ENCODE data around the gene LTBP1. TPM values are rescaled to one million over a fixed set of nuclear protein-coding genes. Genes with fewer than 3 reads are reported as not detected.

LTBP1 gene
- total and polyA plus RNA-seq, 2 experiments from 2014 or later = 35.6 to 68.9 TPM

DNA sequence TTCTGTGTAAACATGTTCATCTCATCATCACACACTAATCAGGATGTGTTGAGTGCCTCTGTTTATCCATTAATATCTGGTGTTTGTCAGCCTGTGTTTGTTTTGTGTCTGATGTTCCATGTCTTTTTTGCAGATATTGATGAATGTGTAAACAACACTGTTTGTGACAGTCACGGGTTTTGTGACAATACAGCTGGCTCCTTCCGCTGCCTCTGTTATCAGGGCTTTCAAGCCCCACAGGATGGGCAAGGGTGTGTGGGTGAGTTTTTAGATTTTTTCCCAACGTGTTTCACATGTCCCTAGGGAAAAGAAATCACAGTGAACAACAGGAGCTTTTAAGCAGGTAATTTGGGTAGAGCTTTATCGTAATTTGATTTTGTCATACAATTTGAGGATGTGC, 396.0 kb downstream of the LTBP1 start:
- Histone ChIP-seq H3K9me3 (ENCODE audit: low read depth) (no peaks in the 10 kb centered on the region), H3K4me3 (no peak overlapping the region), H3K9me2 (replicated peaks; ENCODE audit: insufficient read depth) (no peaks in the 10 kb centered on the region), H4K20me1 (ENCODE audit: insufficient read depth, poor library complexity, severe bottlenecking) (no peaks in the 10 kb centered on the region), H3K79me2 (no peaks in the 10 kb centered on the region), H3K4me1 (ENCODE audit: insufficient read depth) (no peaks in the 10 kb centered on the region), H3K27me3 (no peaks in the 10 kb centered on the region), H2AFZ (no peak overlapping the region), H3K36me3 (replicated peaks; ENCODE audit: insufficient read depth, low read depth) (no peaks in the 10 kb centered on the region), H3K4me2 (no peak overlapping the region), H3K27ac (no peak overlapping the region)
- WGBS (ENCODE audit: low lambda C conversion rate, missing lambda C conversion rate) = 77% methylated on average over 4 of the region's 4 CpGs
- TF ChIP-seq, protein P1, sequence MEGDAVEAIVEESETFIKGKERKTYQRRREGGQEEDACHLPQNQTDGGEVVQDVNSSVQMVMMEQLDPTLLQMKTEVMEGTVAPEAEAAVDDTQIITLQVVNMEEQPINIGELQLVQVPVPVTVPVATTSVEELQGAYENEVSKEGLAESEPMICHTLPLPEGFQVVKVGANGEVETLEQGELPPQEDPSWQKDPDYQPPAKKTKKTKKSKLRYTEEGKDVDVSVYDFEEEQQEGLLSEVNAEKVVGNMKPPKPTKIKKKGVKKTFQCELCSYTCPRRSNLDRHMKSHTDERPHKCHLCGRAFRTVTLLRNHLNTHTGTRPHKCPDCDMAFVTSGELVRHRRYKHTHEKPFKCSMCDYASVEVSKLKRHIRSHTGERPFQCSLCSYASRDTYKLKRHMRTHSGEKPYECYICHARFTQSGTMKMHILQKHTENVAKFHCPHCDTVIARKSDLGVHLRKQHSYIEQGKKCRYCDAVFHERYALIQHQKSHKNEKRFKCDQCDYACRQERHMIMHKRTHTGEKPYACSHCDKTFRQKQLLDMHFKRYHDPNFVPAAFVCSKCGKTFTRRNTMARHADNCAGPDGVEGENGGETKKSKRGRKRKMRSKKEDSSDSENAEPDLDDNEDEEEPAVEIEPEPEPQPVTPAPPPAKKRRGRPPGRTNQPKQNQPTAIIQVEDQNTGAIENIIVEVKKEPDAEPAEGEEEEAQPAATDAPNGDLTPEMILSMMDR (IDR thresholded peaks at IDR 0.05; ENCODE audit: poor library complexity) = no peak
- TF ChIP-seq EZH2 (IDR thresholded peaks at IDR 0.05; ENCODE audit: borderline replicate concordance) = no peak
- TF ChIP-seq EZH2phosphoT487 (IDR thresholded peaks at IDR 0.05; ENCODE audit: low read depth, severe bottlenecking, unreplicated experiment) = no peak
- no peak for DNase-seq (ENCODE audit: low spot score)

GRCh38 chr2:33343387-33343895, 396.7 kb downstream of the LTBP1 start:
- no peaks in the 10 kb centered on the region for H3K79me2 ChIP-seq
- H3K9me2 ChIP-seq (replicated peaks; ENCODE audit: insufficient read depth) = no peaks in the 10 kb centered on the region
- H2AFZ ChIP-seq = no peak overlapping the region
- H4K20me1 ChIP-seq (ENCODE audit: insufficient read depth, poor library complexity, severe bottlenecking) = no peaks in the 10 kb centered on the region
- DNase-seq (ENCODE audit: low spot score) = no peak
- H3K27ac ChIP-seq = no peak overlapping the region
- H3K4me2 ChIP-seq = no peak overlapping the region
- H3K9me3 ChIP-seq (ENCODE audit: low read depth) = no peaks in the 10 kb centered on the region
- H3K27me3 ChIP-seq = no peaks in the 10 kb centered on the region
- H3K4me1 ChIP-seq (ENCODE audit: insufficient read depth) = no peaks in the 10 kb centered on the region
- WGBS (ENCODE audit: low lambda C conversion rate, missing lambda C conversion rate) = 95% methylated on average over 3 of the region's 3 CpGs
- TF ChIP-seq EZH2phosphoT487 (IDR thresholded peaks at IDR 0.05; ENCODE audit: low read depth, severe bottlenecking, unreplicated experiment) (no peak), EZH2 (IDR thresholded peaks at IDR 0.05; ENCODE audit: borderline replicate concordance) (no peak)
- TF ChIP-seq, protein P1 (IDR thresholded peaks at IDR 0.05; ENCODE audit: poor library complexity) = no peak
- H3K36me3 ChIP-seq (replicated peaks; ENCODE audit: insufficient read depth, low read depth) = no peaks in the 10 kb centered on the region
- no peak overlapping the region for H3K4me3 ChIP-seq

DNA sequence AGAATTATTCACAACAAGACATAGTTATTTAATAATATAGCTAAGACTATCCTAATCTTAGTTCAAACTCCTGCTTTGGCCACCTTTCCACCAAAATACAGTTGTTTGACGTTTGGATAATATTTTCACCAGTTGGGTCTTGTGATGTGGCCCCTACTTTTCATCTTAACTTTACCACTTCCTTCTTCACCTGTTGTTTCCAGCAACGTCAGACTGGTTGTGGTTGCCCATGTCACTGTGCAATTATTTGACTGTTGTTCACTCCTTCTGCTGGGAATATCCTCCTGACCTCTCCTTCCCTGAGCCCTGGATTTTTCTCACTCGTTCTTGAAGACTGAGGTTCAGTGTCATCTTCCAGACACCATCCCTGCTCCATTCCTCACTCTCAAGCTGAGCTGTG, 397.5 kb downstream of the LTBP1 start:
- Histone ChIP-seq H3K4me3 (no peak overlapping the region), H3K27me3 (no peaks in the 10 kb centered on the region), H3K9me3 (ENCODE audit: low read depth) (no peaks in the 10 kb centered on the region), H3K4me2 (no peak overlapping the region), H3K9me2 (replicated peaks; ENCODE audit: insufficient read depth) (no peaks in the 10 kb centered on the region), H3K4me1 (ENCODE audit: insufficient read depth) (no peaks in the 10 kb centered on the region), H3K36me3 (replicated peaks; ENCODE audit: insufficient read depth, low read depth) (no peaks in the 10 kb centered on the region), H4K20me1 (ENCODE audit: insufficient read depth, poor library complexity, severe bottlenecking) (no peaks in the 10 kb centered on the region), H3K27ac (no peak overlapping the region), H2AFZ (no peak overlapping the region), H3K79me2 (no peaks in the 10 kb centered on the region)
- DNase-seq (ENCODE audit: low spot score) = no peak
- TF ChIP-seq EZH2phosphoT487 (IDR thresholded peaks at IDR 0.05; ENCODE audit: low read depth, severe bottlenecking, unreplicated experiment) (no peak), EZH2 (IDR thresholded peaks at IDR 0.05; ENCODE audit: borderline replicate concordance) (no peak)
- TF ChIP-seq, protein P1 (IDR thresholded peaks at IDR 0.05; ENCODE audit: poor library complexity) = no peak
- WGBS (ENCODE audit: low lambda C conversion rate, missing lambda C conversion rate) = 84% methylated on average over 3 of the region's 3 CpGs

GRCh38 chr2:33347856-33348255, 401.1 kb downstream of the LTBP1 start:
- H3K9me3 ChIP-seq (ENCODE audit: low read depth) = no peaks in the 10 kb centered on the region
- no peaks in the 10 kb centered on the region for H3K9me2 ChIP-seq (replicated peaks; ENCODE audit: insufficient read depth)
- H3K4me3 ChIP-seq = no peak overlapping the region
- H3K27ac ChIP-seq = no peak overlapping the region
- TF ChIP-seq EZH2 (IDR thresholded peaks at IDR 0.05; ENCODE audit: borderline replicate concordance) (no peak), EZH2phosphoT487 (IDR thresholded peaks at IDR 0.05; ENCODE audit: low read depth, severe bottlenecking, unreplicated experiment) (no peak)
- TF ChIP-seq, protein P1 (IDR thresholded peaks at IDR 0.05; ENCODE audit: poor library complexity) = no peak
- no peaks in the 10 kb centered on the region for H3K79me2 ChIP-seq
- no peak for DNase-seq (ENCODE audit: low spot score)
- no peaks in the 10 kb centered on the region for H4K20me1 ChIP-seq (ENCODE audit: insufficient read depth, poor library complexity, severe bottlenecking)
- no peak overlapping the region for H3K4me2 ChIP-seq
- 91% methylated on average over 3 of the region's 3 CpGs for WGBS (ENCODE audit: low lambda C conversion rate, missing lambda C conversion rate)
- H3K27me3 ChIP-seq = no peaks in the 10 kb centered on the region
- H2AFZ ChIP-seq = no peak overlapping the region
- no peaks in the 10 kb centered on the region for H3K4me1 ChIP-seq (ENCODE audit: insufficient read depth)
- H3K36me3 ChIP-seq (replicated peaks; ENCODE audit: insufficient read depth, low read depth) = no peaks in the 10 kb centered on the region

All from hepatocyte (in vitro differentiated cells).